Ovary (tissue), 9 donors: ENCODE measurements around the gene CTCF. TPM values are rescaled to one million over a fixed set of nuclear protein-coding genes. Genes with fewer than 3 reads are reported as not detected.

Experiments
- DNase-seq, 5 donors: peaks; one replicate each; pipeline ENCODE4 v3.0.0-alpha.2; 2019 to 2020
- H3K27ac ChIP-seq, 2 donors: fragments of 200-600 bp; one replicate each; pipeline versions ENCODE4 v1.5.1 to v1.8.0; 2019 to 2022
- H3K27me3 ChIP-seq: fragments of 200-600 bp; one replicate; pipeline ENCODE4 v1.8.0; 2022
- H3K36me3 ChIP-seq: fragments of 200-600 bp; sonication (generic); one replicate; pipeline ENCODE4 v1.5.1; 2019
- H3K4me1 ChIP-seq: one replicate; pipeline ENCODE4 v1.8.1; 2013; ENCODE audit warnings: mild to moderate bottlenecking, moderate library complexity; ENCODE audit not compliant: insufficient read depth
- H3K4me3 ChIP-seq: fragments of 200-600 bp; sonication (generic); one replicate; pipeline ENCODE4 v1.5.1; 2017
- H3K9me3 ChIP-seq, 2 donors: fragments of 200-600 bp in 1 of 2; sonication (generic) in 1 of 2; one replicate each; pipeline versions ENCODE4 v1.5.1 to v1.8.1; 2013 to 2019; ENCODE audit warnings: mild to moderate bottlenecking in 1 of 2, moderate library complexity in 1 of 2
- EP300 ChIP-seq: sonication (generic); formaldehyde crosslinking; IDR thresholded peaks from one replicate; pipeline ENCODE4 v1.6.1; 2017; ENCODE audit warnings: antibody characterized with exemption
- POLR2A ChIP-seq: fragments of 450-650 bp; IDR thresholded peaks from one replicate; pipeline ENCODE4 v1.6.1; 2017; ENCODE audit warnings: antibody characterized with exemption, mild to moderate bottlenecking, moderate library complexity
- WGBS, 3 donors: extraction: QIAGEN DNeasy Blood & Tissue Kit in 1 of 3; methylation state at CpG; one replicate each; pipeline versions ENCODE4 v1.1.5 to v1.1.7; 2013 to 2017; 5-methylcytosine and 5-hydroxymethylcytosine counted together
- intact Hi-C, 4 donors: fragments of 100-400 bp; cut with DNase I; formaldehyde crosslinking; loops; one replicate each; pipeline versions ENCODE4 v1.11.0 to v1.15.1; 2022 to 2023
- polyA plus RNA-seq, 2 donors: library from polyadenylated mRNA; stranded (reverse); fragments of 200-250 nt in 1 of 2; fragments of 350-450 nt in 1 of 2; fragmentation: Illumina TruSeq in 1 of 2; extraction: RNeasy Lipid Tissue Mini Kit (QIAGEN cat#74804) in 1 of 2; gene quantifications; one replicate each; pipeline ENCODE4 v1.2.3, GENCODE V29; 2013 to 2014
- total RNA-seq, 7 donors: library from RNA; depleted of rRNA in 2 of 7; stranded (reverse); fragments of >200 nt in 2 of 7; fragmentation: NEBNext Ultra II Directional in 3 of 7; extraction: Animal tissue kit (Norgen Biotek cat#: 25700) in 3 of 7; gene quantifications; one replicate each; pipeline versions ENCODE4 v1.1.0 to v1.2.4, GENCODE V29; 2016 to 2023
- TF ChIP-seq, protein P1 (sequence below), 3 donors: fragments of 450-650 bp in 2 of 3; fragments of 200-600 bp in 1 of 3; IDR thresholded peaks; one replicate each; pipeline versions ENCODE4 v1.5.1 to v1.8.0; 2016 to 2022; ENCODE audit warnings: antibody characterized with exemption in 3 of 3, mild to moderate bottlenecking in 1 of 3
- donor health status: DM: no; HTN: no; CAD: no; lungs with moderate emphysema.
- donor health status: DM: no; HTN: no; CAD: no.
- donor health status: Bipolar disorder and iron deficiency.
- donor health status: DM: yes; HTN: yes; CAD: no.
- donor health status: DM: no; HTN: no; CAD: no.
- donor health status: DM: yes; HTN: yes; CAD: no.

The CTCF gene
- total and polyA plus RNA-seq, 9 donors, result 21.0 to 48.4 (median 42.2) TPM

DNA sequence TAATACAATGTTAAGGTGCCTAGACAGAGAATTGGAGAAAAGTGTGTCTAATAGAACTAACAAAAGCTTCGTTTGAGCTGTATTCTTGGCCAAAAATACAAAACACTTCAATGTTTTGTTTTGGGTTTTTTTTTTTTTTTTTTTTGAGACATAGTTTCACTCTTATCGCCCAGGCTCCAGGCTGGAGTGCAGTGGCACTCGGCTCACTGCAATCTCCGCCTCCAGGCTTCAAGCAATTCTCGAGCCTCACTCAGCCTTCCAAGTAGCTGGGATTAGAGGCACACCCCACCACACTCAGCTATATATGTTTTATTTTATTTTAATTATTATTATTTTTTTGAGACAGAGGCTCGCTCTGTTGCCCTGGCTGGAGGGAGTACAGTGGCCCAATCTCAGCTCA, 44.3 kb downstream of the CTCF start:
- intact Hi-C loops, result no loop called here
- DNase-seq, result peak in 4 of 5 donors; percentile 17 to 55 (median 37)
- Histone ChIP-seq H3K36me3 (no peaks in the 10 kb centered on the region), H3K9me3 (no peaks in the 10 kb centered on the region), H3K4me3 (no peak overlapping the region), H3K4me1 (peaks cover 6% of the 10 kb centered on the region), H3K27me3 (no peaks in the 10 kb centered on the region), H3K27ac (no peak overlapping the region)
- TF ChIP-seq EP300 (no peak), POLR2A (no peak)
- TF ChIP-seq, protein P1, sequence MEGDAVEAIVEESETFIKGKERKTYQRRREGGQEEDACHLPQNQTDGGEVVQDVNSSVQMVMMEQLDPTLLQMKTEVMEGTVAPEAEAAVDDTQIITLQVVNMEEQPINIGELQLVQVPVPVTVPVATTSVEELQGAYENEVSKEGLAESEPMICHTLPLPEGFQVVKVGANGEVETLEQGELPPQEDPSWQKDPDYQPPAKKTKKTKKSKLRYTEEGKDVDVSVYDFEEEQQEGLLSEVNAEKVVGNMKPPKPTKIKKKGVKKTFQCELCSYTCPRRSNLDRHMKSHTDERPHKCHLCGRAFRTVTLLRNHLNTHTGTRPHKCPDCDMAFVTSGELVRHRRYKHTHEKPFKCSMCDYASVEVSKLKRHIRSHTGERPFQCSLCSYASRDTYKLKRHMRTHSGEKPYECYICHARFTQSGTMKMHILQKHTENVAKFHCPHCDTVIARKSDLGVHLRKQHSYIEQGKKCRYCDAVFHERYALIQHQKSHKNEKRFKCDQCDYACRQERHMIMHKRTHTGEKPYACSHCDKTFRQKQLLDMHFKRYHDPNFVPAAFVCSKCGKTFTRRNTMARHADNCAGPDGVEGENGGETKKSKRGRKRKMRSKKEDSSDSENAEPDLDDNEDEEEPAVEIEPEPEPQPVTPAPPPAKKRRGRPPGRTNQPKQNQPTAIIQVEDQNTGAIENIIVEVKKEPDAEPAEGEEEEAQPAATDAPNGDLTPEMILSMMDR (IDR thresholded peaks at IDR 0.05), result no peak
- WGBS, 3 donors, result 15 to 36% (median 15%) methylated on average over 6 of the region's 6 CpGs

DNA sequence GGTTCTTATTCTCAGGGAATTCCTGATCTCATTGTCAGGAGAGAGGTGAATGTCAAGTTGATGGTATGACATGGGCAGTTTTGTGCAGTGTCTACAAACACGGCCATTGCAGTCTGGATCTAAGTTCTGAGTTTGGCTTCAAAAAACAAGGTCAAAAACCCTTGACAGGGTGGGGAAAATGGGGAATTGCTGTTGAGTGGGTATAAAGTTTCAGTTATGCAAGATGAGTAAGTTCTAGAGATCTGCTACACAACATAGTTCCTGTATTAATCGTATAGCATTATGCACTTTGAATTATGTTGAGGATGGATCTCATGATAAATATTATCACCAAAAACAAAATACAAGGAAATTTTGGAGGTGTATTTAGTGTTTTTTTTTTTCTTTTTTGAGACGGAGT, 46.0 kb downstream of the CTCF start:
- H3K36me3 ChIP-seq, result no peaks in the 10 kb centered on the region
- TF ChIP-seq, protein P1 (IDR thresholded peaks at IDR 0.05), result no peak
- no peak overlapping the region for H3K4me3 ChIP-seq
- H3K4me1 ChIP-seq, result peaks cover 4% of the 10 kb centered on the region
- H3K27ac ChIP-seq, result no peak overlapping the region
- no peaks in the 10 kb centered on the region for H3K9me3 ChIP-seq
- intact Hi-C loops, result no loop called here
- no peak for DNase-seq
- no peaks in the 10 kb centered on the region for H3K27me3 ChIP-seq
- 92% methylated on average over 3 of the region's 3 CpGs for WGBS, 3 donors

DNA sequence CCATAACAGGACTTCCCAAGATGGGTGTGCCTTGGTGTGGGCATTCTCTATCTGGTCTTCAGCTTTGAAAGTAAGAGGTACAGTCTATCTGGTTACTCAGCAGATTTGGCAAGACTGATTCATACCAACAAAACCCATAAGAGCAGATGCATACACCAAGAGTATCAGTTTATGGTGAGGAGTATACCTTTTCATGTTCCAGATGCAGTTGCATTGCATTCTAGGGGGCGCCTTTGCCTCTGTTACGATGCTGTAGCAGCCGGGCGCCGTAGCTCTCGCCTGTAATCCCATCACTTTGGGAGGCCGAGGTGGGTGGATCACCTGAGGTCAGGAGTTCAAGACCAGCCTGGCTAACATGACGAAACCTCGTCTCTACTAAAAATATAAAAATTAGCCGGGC, 51.5 kb downstream of the CTCF start:
- H3K4me3 ChIP-seq, result no peak overlapping the region
- WGBS, 3 donors, result 88 to 91% (median 90%) methylated on average over 10 of the region's 10 CpGs
- H3K9me3 ChIP-seq, result no peaks in the 10 kb centered on the region
- intact Hi-C loops, result no loop called here
- H3K27ac ChIP-seq, result no peak overlapping the region
- DNase-seq, result no peak
- H3K36me3 ChIP-seq, result no peaks in the 10 kb centered on the region
- no peaks in the 10 kb centered on the region for H3K4me1 ChIP-seq
- TF ChIP-seq POLR2A (no peak), EP300 (no peak)
- TF ChIP-seq, protein P1 (IDR thresholded peaks at IDR 0.05), result no peak
- no peaks in the 10 kb centered on the region for H3K27me3 ChIP-seq

DNA sequence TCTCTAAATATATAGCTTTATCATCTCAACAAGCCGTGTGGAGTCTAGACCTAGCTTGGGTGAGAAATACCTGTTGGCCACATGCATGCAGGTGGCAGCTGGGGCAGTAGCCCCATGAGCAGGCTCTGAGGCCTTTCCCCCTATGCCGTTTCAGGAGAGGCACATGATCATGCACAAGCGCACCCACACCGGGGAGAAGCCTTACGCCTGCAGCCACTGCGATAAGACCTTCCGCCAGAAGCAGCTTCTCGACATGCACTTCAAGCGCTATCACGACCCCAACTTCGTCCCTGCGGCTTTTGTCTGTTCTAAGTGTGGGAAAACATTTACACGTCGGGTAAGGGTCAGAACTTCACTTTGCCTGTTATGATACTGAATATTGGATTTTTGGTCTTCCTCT, 65.9 kb downstream of the CTCF start:
- intact Hi-C loops, result no loop called here
- Histone ChIP-seq H3K36me3 (no peaks in the 10 kb centered on the region), H3K27ac (no peak overlapping the region), H3K27me3 (no peaks in the 10 kb centered on the region), H3K9me3 (no peaks in the 10 kb centered on the region), H3K4me1 (no peaks in the 10 kb centered on the region), H3K4me3 (no peak overlapping the region)
- DNase-seq, result no peak
- WGBS, 3 donors, result 89 to 93% (median 91%) methylated on average over 14 of the region's 14 CpGs
- TF ChIP-seq POLR2A (no peak), EP300 (no peak)
- TF ChIP-seq, protein P1 (IDR thresholded peaks at IDR 0.05), result no peak
